Muscle of leg (tissue), 11 donors: ENCODE data around the gene CA12. TPM values are rescaled to one million over a fixed set of nuclear protein-coding genes. Genes with fewer than 3 reads are reported as not detected.

Experiments used
- DNase-seq: peaks from one replicate; pipeline ENCODE4 v3.0.0; 2013
- H3K27ac ChIP-seq: one replicate; pipeline ENCODE4 v1.5.1; 2013; ENCODE audit warnings: mild to moderate bottlenecking, low read length, control low read depth
- H3K27me3 ChIP-seq: one replicate; pipeline ENCODE4 v1.6.1; 2013; ENCODE audit warnings: low read length; ENCODE audit not compliant: control insufficient read depth, insufficient read depth
- H3K36me3 ChIP-seq: one replicate; pipeline ENCODE4 v1.6.1; 2013; ENCODE audit warnings: low read length; ENCODE audit not compliant: control insufficient read depth, insufficient read depth
- H3K4me1 ChIP-seq: one replicate; pipeline ENCODE4 v1.6.1; 2013; ENCODE audit warnings: low read length; ENCODE audit not compliant: control insufficient read depth, insufficient read depth
- H3K4me3 ChIP-seq: one replicate; pipeline ENCODE4 v1.5.1; 2013; ENCODE audit warnings: low read length, control low read depth
- H3K9me3 ChIP-seq: replicated peaks from 2 replicates; pipeline ENCODE4 v1.6.1; 2013; ENCODE audit warnings: low read depth, low read length; ENCODE audit not compliant: control insufficient read depth
- WGBS: methylation state at CpG from one replicate; pipeline ENCODE4 v1.1.5; 2013; ENCODE audit warnings: missing lambda C conversion rate; ENCODE audit not compliant: insufficient coverage; 5-methylcytosine and 5-hydroxymethylcytosine counted together
- polyA plus RNA-seq, 8 donors: library from polyadenylated mRNA; unstranded; fragments of 120-200 nt; gene quantifications; one replicate each; pipeline versions ENCODE4 v1.2.1 to v1.2.3, GENCODE V29; 2013; ENCODE audit warnings: inconsistent platforms in 1 of 8, low replicate concordance in 1 of 8; ENCODE audit not compliant: insufficient read length in 8 of 8, insufficient read depth in 1 of 8
- total RNA-seq: library from RNA; stranded (reverse); fragments of 120-200 nt; gene quantifications from one replicate; pipeline ENCODE4 v1.2.4, GENCODE V29; 2013

CA12 gene
- total and polyA plus RNA-seq, 9 donors, result 0.46 to 2.9 (median 1.4) TPM

DNA sequence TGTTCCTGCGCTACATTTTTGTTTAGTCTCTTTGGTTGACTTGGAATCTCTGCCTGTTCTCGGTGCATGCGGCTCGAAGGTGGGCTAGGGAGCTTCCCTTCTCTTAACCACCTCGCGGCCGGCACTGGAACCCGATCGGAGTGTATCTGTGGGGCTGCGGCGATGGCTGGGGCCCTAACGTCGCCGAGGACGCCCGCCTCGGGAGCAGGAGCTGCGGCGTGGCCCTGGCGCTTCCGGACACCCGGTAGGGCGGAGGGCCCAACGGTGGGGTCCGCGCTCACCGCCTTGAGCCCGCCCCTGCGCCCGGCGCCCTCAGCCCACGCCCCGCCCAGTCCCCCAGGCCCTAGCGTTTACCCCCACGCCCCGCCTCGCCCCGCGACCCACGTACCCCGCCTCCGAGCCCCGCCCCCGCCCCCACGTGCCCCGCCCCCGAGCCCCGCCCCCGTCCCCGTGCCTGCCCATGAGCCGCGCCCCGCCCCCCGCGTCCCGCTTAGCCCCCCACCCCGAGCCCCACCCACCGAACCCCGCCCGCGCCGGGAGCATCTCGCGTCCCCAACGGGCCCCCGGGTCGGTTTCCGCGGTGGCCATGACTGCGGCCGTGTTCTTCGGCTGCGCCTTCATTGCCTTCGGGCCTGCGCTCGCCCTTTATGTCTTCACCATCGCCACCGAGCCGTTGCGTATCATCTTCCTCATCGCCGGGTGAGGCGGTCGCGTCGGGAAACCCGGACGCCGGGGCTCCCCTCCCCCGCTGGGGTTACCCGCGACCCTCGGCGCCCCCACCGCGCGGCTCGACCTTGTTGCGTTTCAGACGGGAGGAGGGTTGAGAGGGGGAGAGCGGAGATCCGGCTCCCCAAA is 104.4 kb downstream of the CA12 start, which contains the start of gene APH1B:
Gene APH1B, plus strand, starts transcription at position 568 of the 855 bp plus-strand sequence. Its CDS starts 19 bp downstream, at position 587.
- H3K27ac ChIP-seq, result peak within 1 kb of the TSS; percentile 81

DNA sequence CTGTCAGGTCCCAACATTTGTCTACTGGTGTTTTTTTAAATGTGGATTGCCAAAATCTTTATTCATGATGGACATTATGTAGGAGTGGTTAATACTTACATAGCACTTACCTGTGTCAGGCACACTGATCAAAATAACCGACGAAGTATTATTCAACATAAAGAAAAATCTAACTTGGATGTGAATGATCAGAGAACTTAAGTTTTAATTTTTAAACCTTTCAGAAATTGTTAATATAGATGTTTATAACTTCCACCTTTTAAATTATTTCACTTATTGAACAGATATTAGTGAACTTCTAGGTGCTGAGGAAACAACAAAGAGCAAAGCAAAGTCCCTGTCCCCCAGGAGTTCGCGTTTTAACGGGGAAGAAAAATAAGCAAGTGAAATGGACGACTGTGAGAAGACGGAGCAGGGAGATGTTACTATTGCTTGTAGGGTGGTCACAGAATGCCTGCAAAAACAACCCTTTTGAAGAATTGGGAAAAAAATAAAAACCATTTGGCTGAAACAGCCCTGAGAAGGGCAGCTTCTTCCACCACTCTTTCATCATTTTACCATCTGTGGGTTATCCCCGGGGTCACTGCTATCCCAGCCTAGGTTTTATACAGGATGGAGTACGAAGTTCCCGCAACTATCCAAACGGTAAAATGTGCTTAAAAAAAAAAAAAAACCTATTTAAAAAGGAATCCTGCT is 105.2 kb downstream of the CA12 start:
- Histone ChIP-seq H3K4me1 (peaks cover 7% of the 10 kb centered on the region), H3K36me3 (peaks cover 5% of the 10 kb centered on the region), H3K27ac (peak overlapping the region; percentile 81), H3K9me3 (no peaks in the 10 kb centered on the region), H3K27me3 (no peaks in the 10 kb centered on the region), H3K4me3 (peak overlapping the region; percentile 83)
- WGBS, result 3% methylated on average over 5 of the region's 11 CpGs
- DNase-seq, result no peak

More for the DNA sequence above, 104.4 kb downstream of the CA12 start, which contains the start of gene APH1B:
- H3K4me3 ChIP-seq, result peak within 1 kb of the TSS; percentile 90
- DNase-seq, result peak; percentile 88
- H3K4me1 ChIP-seq, result peaks cover 7% of the 10 kb centered on the region
- H3K36me3 ChIP-seq, result peaks cover 5% of the 10 kb centered on the region
- H3K9me3 ChIP-seq, result no peaks in the 10 kb centered on the region
- 0% methylated on average over 47 of the region's 102 CpGs for WGBS
- H3K27me3 ChIP-seq, result no peaks in the 10 kb centered on the region

DNA sequence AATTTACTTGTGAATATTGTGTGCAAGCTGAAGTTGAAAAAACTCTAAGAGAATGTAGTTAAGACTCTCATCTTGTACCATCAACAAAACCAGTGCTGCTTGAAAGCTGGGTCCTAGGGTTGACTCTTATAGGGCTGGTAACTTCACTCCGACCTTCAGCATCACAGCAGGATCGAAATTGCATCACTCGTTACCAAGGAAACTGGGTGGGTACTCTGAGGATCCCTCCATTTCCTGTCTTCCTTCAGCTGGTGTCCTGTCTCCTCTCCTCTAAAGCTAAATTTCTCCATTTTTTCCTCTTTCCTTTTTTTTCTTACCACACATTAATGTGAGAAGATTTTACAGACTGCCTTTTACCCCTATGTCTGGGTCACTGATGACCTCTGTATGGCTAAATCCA is 107.2 kb downstream of the CA12 start:
- Histone ChIP-seq H3K27ac (no peak overlapping the region), H3K4me3 (no peak overlapping the region), H3K9me3 (no peaks in the 10 kb centered on the region), H3K27me3 (no peaks in the 10 kb centered on the region), H3K36me3 (no peaks in the 10 kb centered on the region), H3K4me1 (peaks cover 7% of the 10 kb centered on the region)
- 65% methylated on average over 2 of the region's 3 CpGs for WGBS
- DNase-seq, result no peak

Other genes starting within 250 kb of the CA12 start
- gene RPS27L, start 224.4 kb downstream of the CA12 start, total RNA-seq, result 72.8 TPM
- 10 to 100 TPM; 55.1 to 73.3 (median 61.4) TPM for gene RPS27L, start 224.4 kb downstream of the CA12 start, polyA plus RNA-seq
- 21.1 TPM for gene RAB8B, start 192.2 kb downstream of the CA12 start, total RNA-seq
- gene RAB8B, start 192.2 kb downstream of the CA12 start, polyA plus RNA-seq, result 10 to 100 TPM; 13.2 to 24.7 (median 18.2) TPM
- gene APH1B, start 104.2 kb downstream of the CA12 start, total RNA-seq, result 10.4 TPM
- 10 to 100 TPM in 6 of 8 donors, 1 to 10 TPM in 2; 8.5 to 13.6 (median 11.1) TPM for gene APH1B, start 104.2 kb downstream of the CA12 start, polyA plus RNA-seq
- 34.5 TPM for gene USP3, start 122.7 kb upstream of the CA12 start, total RNA-seq
- 10 to 100 TPM; 15.0 to 25.0 (median 21.5) TPM for gene USP3, start 122.7 kb upstream of the CA12 start, polyA plus RNA-seq
- 16.0 TPM for gene FBXL22, start 215.5 kb upstream of the CA12 start, total RNA-seq
- 10 to 100 TPM; 19.4 to 45.2 (median 33.7) TPM for gene FBXL22, start 215.5 kb upstream of the CA12 start, polyA plus RNA-seq